Neural cell (in vitro differentiated cells): ENCODE measurements around the gene KCNK10. TPM values are rescaled to one million over a fixed set of nuclear protein-coding genes. Genes with fewer than 3 reads are reported as not detected.

Experiments
- H2AFZ ChIP-seq: fragments of 200-600, 300-800 bp; sonication (generic), shearing (Covaris generic); 2 replicates; pipeline ENCODE4 v1.6.0; 2014; ENCODE audit warnings: low read depth, mild to moderate bottlenecking, antibody characterized with exemption, low read length, moderate library complexity
- H3F3A ChIP-seq: fragments of 200-600 bp; shearing (Covaris generic); 2 replicates; pipeline ENCODE4 v1.6.1; 2016; ENCODE audit warnings: mild to moderate bottlenecking, moderate library complexity, mixed read lengths, antibody characterized with exemption, low read length; ENCODE audit not compliant: insufficient read depth, poor library complexity, severe bottlenecking
- H3K27ac ChIP-seq: fragments of 200-600, 300-800 bp; sonication (generic), shearing (Covaris generic); 2 replicates; pipeline ENCODE4 v1.5.1; 2014; ENCODE audit warnings: mild to moderate bottlenecking, low read length, moderate library complexity
- H3K27me3 ChIP-seq: fragments of 300-800, 200-600 bp; sonication (generic), shearing (Covaris generic); 2 replicates; pipeline ENCODE4 v1.6.0; 2014; ENCODE audit warnings: mild to moderate bottlenecking, low read depth, low read length, moderate library complexity; ENCODE audit not compliant: insufficient read depth
- H3K36me3 ChIP-seq: fragments of 300-800, 200-600 bp; sonication (generic), shearing (Covaris generic); 2 replicates; pipeline ENCODE4 v1.5.1; 2014; ENCODE audit warnings: mild to moderate bottlenecking, antibody characterized with exemption, low read length, moderate library complexity; ENCODE audit not compliant: insufficient read depth
- H3K4me2 ChIP-seq: fragments of 300-800, 200-600 bp; sonication (generic), shearing (Covaris generic); 2 replicates; pipeline ENCODE4 v1.6.0; 2014; ENCODE audit warnings: mild to moderate bottlenecking, low read length
- H3K4me3 ChIP-seq: fragments of 300-800, 200-600 bp; sonication (generic), shearing (Covaris generic); 2 replicates; pipeline ENCODE4 v1.5.1; 2014; ENCODE audit warnings: mild to moderate bottlenecking, low read length, moderate library complexity
- H3K79me2 ChIP-seq: fragments of 200-600 bp; shearing (Covaris generic); replicated peaks from 2 replicates; pipeline ENCODE4 v1.6.0; 2014; ENCODE audit warnings: mild to moderate bottlenecking, low read length, moderate library complexity; ENCODE audit not compliant: insufficient read depth
- H3K9ac ChIP-seq: fragments of 300-800, 200-600 bp; sonication (generic), shearing (Covaris generic); 2 replicates; pipeline ENCODE4 v1.6.1; 2016; ENCODE audit warnings: mild to moderate bottlenecking, low read length, mixed read lengths
- H3K9me2 ChIP-seq: fragments of 200-600 bp; shearing (Covaris generic); 2 replicates; pipeline ENCODE4 v1.6.1; 2016; ENCODE audit warnings: mild to moderate bottlenecking, low read length, mixed read lengths; ENCODE audit not compliant: insufficient read depth
- H3K9me3 ChIP-seq: fragments of 200-600, 300-800 bp; sonication (generic), shearing (Covaris generic); 2 replicates; pipeline ENCODE4 v1.6.1; 2016; ENCODE audit warnings: mild to moderate bottlenecking, mixed run types, low read length, moderate library complexity, mixed read lengths
- H4K20me1 ChIP-seq: fragments of 200-600 bp; shearing (Covaris generic); 2 replicates; pipeline ENCODE4 v1.6.1; 2016; ENCODE audit warnings: mild to moderate bottlenecking, mixed run types; ENCODE audit not compliant: insufficient read depth
- CTCF ChIP-seq: fragments of 450-650 bp; IDR thresholded peaks from 2 replicates; pipeline ENCODE4 v1.5.1; 2014; ENCODE audit warnings: antibody characterized with exemption, mild to moderate bottlenecking, moderate library complexity; ENCODE audit not compliant: poor library complexity, severe bottlenecking
- EP300 ChIP-seq: fragments of 450-650 bp; conservative IDR thresholded peaks from 2 replicates; pipeline ENCODE4 v1.6.1; 2014; ENCODE audit warnings: antibody characterized with exemption, mild to moderate bottlenecking, moderate library complexity; ENCODE audit not compliant: poor library complexity, severe bottlenecking
- EZH2 ChIP-seq: fragments of 200-600, 300-800 bp; shearing (Covaris generic), sonication (generic); IDR thresholded peaks from 2 replicates; pipeline ENCODE4 v1.6.1; 2014; ENCODE audit warnings: antibody characterized with exemption, low read length, borderline replicate concordance, mild to moderate bottlenecking; ENCODE audit not compliant: insufficient read depth, poor library complexity, severe bottlenecking
- MXI1 ChIP-seq: fragments of 450-650 bp; conservative IDR thresholded peaks from 2 replicates; pipeline ENCODE4 v1.6.1; 2014; ENCODE audit warnings: antibody characterized with exemption, mild to moderate bottlenecking; ENCODE audit not compliant: poor library complexity, severe bottlenecking
- POLR2AphosphoS5 ChIP-seq: IDR thresholded peaks from 2 replicates; pipeline ENCODE4 v1.6.1; 2012
- RAD21 ChIP-seq: fragments of 450-650 bp; conservative IDR thresholded peaks from 2 replicates; pipeline ENCODE4 v1.6.1; 2014; ENCODE audit warnings: antibody characterized with exemption, mild to moderate bottlenecking, moderate library complexity
- REST ChIP-seq: IDR thresholded peaks from 2 replicates; pipeline ENCODE4 v1.6.1; 2012; ENCODE audit warnings: borderline replicate concordance
- SMC3 ChIP-seq: fragments of 450-650 bp; conservative IDR thresholded peaks from 2 replicates; pipeline ENCODE4 v1.6.1; 2014; ENCODE audit warnings: antibody characterized with exemption, mild to moderate bottlenecking, moderate library complexity; ENCODE audit not compliant: poor library complexity
- TAF1 ChIP-seq: IDR thresholded peaks from 2 replicates; pipeline ENCODE4 v1.6.1; 2012; ENCODE audit warnings: low read depth
- polyA plus RNA-seq: library from polyadenylated mRNA; depleted of rRNA; stranded (reverse); fragments of >200 nt; gene quantifications from 2 replicates; pipeline ENCODE4 v1.2.3, GENCODE V29; 2014

The KCNK10 gene
- polyA plus RNA-seq, 1 donor from 2014 or later = 6.9 TPM

- Histone ChIP-seq H3K27me3 (peaks cover 19% of the 10 kb centered on the region), H3K4me2 (no peak overlapping the region), H3K9me2 (no peaks in the 10 kb centered on the region), H3K4me3 (no peak overlapping the region), H2AFZ (no peak overlapping the region), H3K36me3 (no peaks in the 10 kb centered on the region), H3F3A (no peaks in the 10 kb centered on the region), H3K9ac (no peak overlapping the region), H3K27ac (no peak overlapping the region), H3K79me2 (peaks cover 6% of the 10 kb centered on the region), H4K20me1 (no peaks in the 10 kb centered on the region), H3K9me3 (no peaks in the 10 kb centered on the region)
- TF ChIP-seq SMC3 (no peak), TAF1 (no peak), REST (no peak), POLR2AphosphoS5 (no peak), EZH2 (no peak), EP300 (no peak), MXI1 (no peak), RAD21 (no peak), CTCF (no peak)
These were observed 4.4 kb upstream of the KCNK10 start for GRCh38 chr14:88327497-88327896.

GRCh38 chr14:88326352-88327103 is 3.5 kb upstream of the KCNK10 start:
- peak overlapping the region; percentile 63 for H3K4me3 ChIP-seq
- H3K9me2 ChIP-seq = no peaks in the 10 kb centered on the region
- peaks cover 19% of the 10 kb centered on the region for H3K27me3 ChIP-seq
- H2AFZ ChIP-seq = no peak overlapping the region
- no peak overlapping the region for H3K9ac ChIP-seq
- no peaks in the 10 kb centered on the region for H4K20me1 ChIP-seq
- H3K9me3 ChIP-seq = no peaks in the 10 kb centered on the region
- H3K4me2 ChIP-seq = no peak overlapping the region
- no peaks in the 10 kb centered on the region for H3K36me3 ChIP-seq
- TF ChIP-seq RAD21 (no peak), SMC3 (no peak), MXI1 (no peak), EZH2 (no peak), CTCF (no peak), EP300 (no peak), POLR2AphosphoS5 (no peak)
- no peaks in the 10 kb centered on the region for H3F3A ChIP-seq
- H3K27ac ChIP-seq = no peak overlapping the region
- peaks cover 10% of the 10 kb centered on the region for H3K79me2 ChIP-seq
